ENCODE results near the gene CHCHD3.

CHCHD3 gene

GRCh38 chr7:133081599-133082389, at the start of gene CHCHD3:
Gene CHCHD3, minus strand, starts transcription at chr7:133082090. Its CDS starts 153 bp downstream, at chr7:133081937.
- peak; percentile 99 for DNase-seq (ENCODE audit: low spot score)

- DNase-seq (ENCODE audit: low spot score) = no peak
These were observed 48.3 kb upstream of the CHCHD3 start for GRCh38 chr7:133130166-133130565.

GRCh38 chr7:133126422-133126821, 44.5 kb upstream of the CHCHD3 start:
- no peak for DNase-seq (ENCODE audit: low spot score)

- no peak for DNase-seq (ENCODE audit: low spot score)
These were observed 43.1 kb upstream of the CHCHD3 start for GRCh38 chr7:133124974-133125373.

- no peak for DNase-seq (ENCODE audit: low spot score)
These were observed 39.4 kb upstream of the CHCHD3 start for GRCh38 chr7:133121175-133121844.

- DNase-seq (ENCODE audit: low spot score) = no peak
These were observed 37.2 kb upstream of the CHCHD3 start for GRCh38 chr7:133119067-133119466.

GRCh38 chr7:133118261-133118660, 36.4 kb upstream of the CHCHD3 start:
- DNase-seq (ENCODE audit: low spot score) = no peak

GRCh38 chr7:133117452-133117851, 35.6 kb upstream of the CHCHD3 start:
- DNase-seq (ENCODE audit: low spot score) = no peak

GRCh38 chr7:133115596-133115995, 33.7 kb upstream of the CHCHD3 start:
- DNase-seq (ENCODE audit: low spot score) = no peak

- no peak for DNase-seq (ENCODE audit: low spot score)
These were observed 32.6 kb upstream of the CHCHD3 start for GRCh38 chr7:133114519-133114918.

GRCh38 chr7:133112976-133113375, 31.1 kb upstream of the CHCHD3 start:
- no peak for DNase-seq (ENCODE audit: low spot score)

GRCh38 chr7:133112335-133112734, 30.4 kb upstream of the CHCHD3 start:
- no peak for DNase-seq (ENCODE audit: low spot score)

- DNase-seq (ENCODE audit: low spot score) = no peak
These were observed 28.4 kb upstream of the CHCHD3 start for GRCh38 chr7:133110312-133110711.

GRCh38 chr7:133109816-133110215, 27.9 kb upstream of the CHCHD3 start:
- no peak for DNase-seq (ENCODE audit: low spot score)

- peak; percentile 24 for DNase-seq (ENCODE audit: low spot score)
These were observed 26.1 kb upstream of the CHCHD3 start for GRCh38 chr7:133108023-133108422.

- no peak for DNase-seq (ENCODE audit: low spot score)
These were observed 20.6 kb upstream of the CHCHD3 start for GRCh38 chr7:133102276-133103060.

GRCh38 chr7:133099633-133100286, 17.9 kb upstream of the CHCHD3 start:
- DNase-seq (ENCODE audit: low spot score) = no peak

GRCh38 chr7:133095119-133095671, 13.3 kb upstream of the CHCHD3 start:
- no peak for DNase-seq (ENCODE audit: low spot score)

GRCh38 chr7:133091943-133092464, 10.1 kb upstream of the CHCHD3 start:
- DNase-seq (ENCODE audit: low spot score) = no peak

GRCh38 chr7:133082390-133082766, 488 bp upstream of the CHCHD3 start:
- DNase-seq (ENCODE audit: low spot score) = no peak

- no peak for DNase-seq (ENCODE audit: low spot score)
These were observed 731 bp downstream of the CHCHD3 start for GRCh38 chr7:133081119-133081598.

Measured in pons (tissue), 1 donor.